ENCODE measurements around the gene STXBP3. TPM values are rescaled to one million over a fixed set of nuclear protein-coding genes. Genes with fewer than 3 reads are reported as not detected.

STXBP3 gene
- total and polyA plus RNA-seq, 2 donors (not counting 1 experiment from before 2014, with no cell fraction given), result 13.3 to 78.1 TPM

- Histone ChIP-seq H3K9me3 (ENCODE audit: control extremely low read depth in 1 of 3, control insufficient read depth in 2 of 3, insufficient read depth in 1 of 3, low read length in 2 of 3) (peaks cover 0 to 2% (median 0%) of the 10 kb centered on the region in 3 donors), H4K20me1 (ENCODE audit: control insufficient read depth, insufficient read depth, low read length, poor library complexity, severe bottlenecking) (no peaks in the 10 kb centered on the region), H2AFZ (ENCODE audit: insufficient read depth, low read depth, low read length, poor library complexity, severe bottlenecking) (no peak overlapping the region), H3K9ac (ENCODE audit: low read length) (no peak overlapping the region), H3K4me3 (ENCODE audit: control extremely low read depth in 1 of 5, extremely low read depth in 1 of 5, insufficient read depth in 1 of 5, low read depth in 2 of 5, low read length in 4 of 5) (no peak overlapping the region), H3K27ac (ENCODE audit: low read length in 2 of 2) (no peak overlapping the region), H3K36me3 (replicated peaks in 1 of 2; ENCODE audit: control extremely low read depth in 1 of 2, control insufficient read depth in 1 of 2, extremely low read depth in 1 of 2, insufficient read depth in 2 of 2, low read length in 1 of 2) (no peaks in the 10 kb centered on the region), H3K4me1 (ENCODE audit: control insufficient read depth in 2 of 2, insufficient read depth in 2 of 2, low read length in 2 of 2) (peaks cover 14 to 16% of the 10 kb centered on the region in 2 donors), H3K27me3 (replicated peaks in 1 of 4; ENCODE audit: control extremely low read depth in 1 of 4, control insufficient read depth in 3 of 4, insufficient read depth in 4 of 4, low read length in 3 of 4) (peaks cover 0 to 6% (median 2%) of the 10 kb centered on the region in 4 experiments), H3K4me2 (replicated peaks; ENCODE audit: low read depth, low read length, poor library complexity, severe bottlenecking) (no peak overlapping the region), H3K79me2 (ENCODE audit: control insufficient read depth, insufficient read depth, low read length) (no peaks in the 10 kb centered on the region)
- peaks cover 17% of the 10 kb centered on the region for H3K27me3 Mint-ChIP-seq
- DNase-seq, result no peak
- H3K27ac Mint-ChIP-seq, result no peak overlapping the region
- intact Hi-C loops (cut with micrococcal nuclease), result no loop called here
- peaks cover 12% of the 10 kb centered on the region for H3K4me1 Mint-ChIP-seq
- no peaks in the 10 kb centered on the region for H3K9me3 Mint-ChIP-seq (ENCODE audit: insufficient read depth)
- TF ChIP-seq, protein P1, sequence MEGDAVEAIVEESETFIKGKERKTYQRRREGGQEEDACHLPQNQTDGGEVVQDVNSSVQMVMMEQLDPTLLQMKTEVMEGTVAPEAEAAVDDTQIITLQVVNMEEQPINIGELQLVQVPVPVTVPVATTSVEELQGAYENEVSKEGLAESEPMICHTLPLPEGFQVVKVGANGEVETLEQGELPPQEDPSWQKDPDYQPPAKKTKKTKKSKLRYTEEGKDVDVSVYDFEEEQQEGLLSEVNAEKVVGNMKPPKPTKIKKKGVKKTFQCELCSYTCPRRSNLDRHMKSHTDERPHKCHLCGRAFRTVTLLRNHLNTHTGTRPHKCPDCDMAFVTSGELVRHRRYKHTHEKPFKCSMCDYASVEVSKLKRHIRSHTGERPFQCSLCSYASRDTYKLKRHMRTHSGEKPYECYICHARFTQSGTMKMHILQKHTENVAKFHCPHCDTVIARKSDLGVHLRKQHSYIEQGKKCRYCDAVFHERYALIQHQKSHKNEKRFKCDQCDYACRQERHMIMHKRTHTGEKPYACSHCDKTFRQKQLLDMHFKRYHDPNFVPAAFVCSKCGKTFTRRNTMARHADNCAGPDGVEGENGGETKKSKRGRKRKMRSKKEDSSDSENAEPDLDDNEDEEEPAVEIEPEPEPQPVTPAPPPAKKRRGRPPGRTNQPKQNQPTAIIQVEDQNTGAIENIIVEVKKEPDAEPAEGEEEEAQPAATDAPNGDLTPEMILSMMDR (IDR thresholded peaks at IDR 0.05), result no peak
- TF ChIP-seq EZH2 (IDR thresholded peaks at IDR 0.05; ENCODE audit: borderline replicate concordance, insufficient read depth, low read depth, low read length, poor library complexity, severe bottlenecking), result no peak
- ChIA-PET CTCF (no interaction called here), POLR2A (no interaction called here)
- no peak overlapping the region for H3K4me3 Mint-ChIP-seq
- 70% methylated on average over 2 of the region's 6 CpGs for WGBS (ENCODE audit: insufficient coverage)
- no peak for ATAC-seq (ENCODE audit: low read depth)
These were observed 111.9 kb downstream of the STXBP3 start for GRCh38 chr1:108858230-108858950.

Other genes starting within 250 kb of the STXBP3 start
- 11.7 and 13.6 TPM in 2 replicates for gene EEIG2, start 186.6 kb upstream of the STXBP3 start, total RNA-seq
- 4.4 and 7.1 TPM in 2 replicates for gene EEIG2, start 186.6 kb upstream of the STXBP3 start, polyA plus RNA-seq
- 6.2 and 6.4 TPM in 2 replicates for gene HENMT1, start 85.6 kb upstream of the STXBP3 start, total RNA-seq
- 4.2 and 4.7 TPM in 2 replicates for gene HENMT1, start 85.6 kb upstream of the STXBP3 start, polyA plus RNA-seq
- gene PRPF38B, start 54.4 kb upstream of the STXBP3 start, total RNA-seq, result 107 and 114 TPM in 2 replicates
- gene PRPF38B, start 54.4 kb upstream of the STXBP3 start, polyA plus RNA-seq, result 48.7 and 84.4 TPM in 2 replicates
- gene FNDC7, start 33.8 kb upstream of the STXBP3 start, total RNA-seq, result 0.15 and 0.17 TPM in 2 replicates
- gene FNDC7, start 33.8 kb upstream of the STXBP3 start, polyA plus RNA-seq, result not detected in 2 replicates
- gene AKNAD1, start 110.4 kb downstream of the STXBP3 start, total RNA-seq, result not detected in 2 replicates
- not detected in 2 replicates for gene AKNAD1, start 110.4 kb downstream of the STXBP3 start, polyA plus RNA-seq
- 2.2 and 4.0 TPM in 2 replicates for gene GPSM2, start 130.3 kb downstream of the STXBP3 start, total RNA-seq
- gene GPSM2, start 130.3 kb downstream of the STXBP3 start, polyA plus RNA-seq, result 1.3 and 1.5 TPM in 2 replicates
- 26.9 and 29.5 TPM in 2 replicates for gene CLCC1, start 216.8 kb downstream of the STXBP3 start, total RNA-seq
- gene CLCC1, start 216.8 kb downstream of the STXBP3 start, polyA plus RNA-seq, result 6.5 and 10.3 TPM in 2 replicates

Data from B cell (primary cell).